Stimulated activated CD4-positive, alpha-beta T cell treated with anti-CD3 and anti-CD28 coated beads, Interleukin-12 subunit alpha, Interleukin-12 subunit beta, amount 100 ng/mL, for 48 hours (primary cell): ENCODE data around the gene IRF2BPL.

Experiments
- DNase-seq, 3 donors: peaks; one replicate each; pipeline ENCODE4 v3.0.0-alpha.2; 2020; ENCODE audit warnings: low read depth in 2 of 3, low spot score in 1 of 3

Gene IRF2BPL

GRCh38 chr14:77028384-77029231 lies at the start of gene IRF2BPL:
IRF2BPL (minus strand) TSS chr14:77028708; CDS start chr14:77027792, 916 bp downstream.
- peak; percentile 91 to 92 (median 92) for DNase-seq

GRCh38 chr14:77077040-77077439 lies 48.5 kb upstream of the IRF2BPL start:
- no peak for DNase-seq

- DNase-seq: no peak
These were observed 47.7 kb upstream of the IRF2BPL start for GRCh38 chr14:77076113-77076631.

- DNase-seq: no peak
These were observed 46.5 kb upstream of the IRF2BPL start for GRCh38 chr14:77074969-77075368.

- DNase-seq: no peak
These were observed 43.5 kb upstream of the IRF2BPL start for GRCh38 chr14:77071938-77072388.

GRCh38 chr14:77069551-77069950 lies 41.0 kb upstream of the IRF2BPL start:
- no peak for DNase-seq

GRCh38 chr14:77068517-77069200 lies 40.2 kb upstream of the IRF2BPL start:
- DNase-seq: no peak

GRCh38 chr14:77067632-77068516 lies 39.4 kb upstream of the IRF2BPL start:
- peak; percentile 39 to 55 (median 46) for DNase-seq

GRCh38 chr14:77066578-77067172 lies 38.2 kb upstream of the IRF2BPL start:
- DNase-seq: no peak

- DNase-seq: no peak
These were observed 37.5 kb upstream of the IRF2BPL start for GRCh38 chr14:77065851-77066577.

- DNase-seq: no peak
These were observed 36.1 kb upstream of the IRF2BPL start for GRCh38 chr14:77064521-77065178.

GRCh38 chr14:77063571-77064171 lies 35.2 kb upstream of the IRF2BPL start:
- no peak for DNase-seq

GRCh38 chr14:77062261-77062660 lies 33.8 kb upstream of the IRF2BPL start:
- no peak for DNase-seq

- no peak for DNase-seq
These were observed 33.2 kb upstream of the IRF2BPL start for GRCh38 chr14:77061630-77062257.

- no peak for DNase-seq
These were observed 30.9 kb upstream of the IRF2BPL start for GRCh38 chr14:77059276-77059915.

- no peak for DNase-seq
These were observed 30.3 kb upstream of the IRF2BPL start for GRCh38 chr14:77058785-77059184.

GRCh38 chr14:77058117-77058516 lies 29.6 kb upstream of the IRF2BPL start:
- DNase-seq: no peak

- no peak for DNase-seq
These were observed 27.5 kb upstream of the IRF2BPL start for GRCh38 chr14:77055981-77056380.
